AG20443 (cell line): ENCODE data around the gene PBXIP1.

Experiments used
- DNase-seq: peaks from one replicate; pipeline ENCODE4 v3.0.0; 2012; ENCODE audit warnings: low spot score, mixed read lengths

Gene PBXIP1, protein sequence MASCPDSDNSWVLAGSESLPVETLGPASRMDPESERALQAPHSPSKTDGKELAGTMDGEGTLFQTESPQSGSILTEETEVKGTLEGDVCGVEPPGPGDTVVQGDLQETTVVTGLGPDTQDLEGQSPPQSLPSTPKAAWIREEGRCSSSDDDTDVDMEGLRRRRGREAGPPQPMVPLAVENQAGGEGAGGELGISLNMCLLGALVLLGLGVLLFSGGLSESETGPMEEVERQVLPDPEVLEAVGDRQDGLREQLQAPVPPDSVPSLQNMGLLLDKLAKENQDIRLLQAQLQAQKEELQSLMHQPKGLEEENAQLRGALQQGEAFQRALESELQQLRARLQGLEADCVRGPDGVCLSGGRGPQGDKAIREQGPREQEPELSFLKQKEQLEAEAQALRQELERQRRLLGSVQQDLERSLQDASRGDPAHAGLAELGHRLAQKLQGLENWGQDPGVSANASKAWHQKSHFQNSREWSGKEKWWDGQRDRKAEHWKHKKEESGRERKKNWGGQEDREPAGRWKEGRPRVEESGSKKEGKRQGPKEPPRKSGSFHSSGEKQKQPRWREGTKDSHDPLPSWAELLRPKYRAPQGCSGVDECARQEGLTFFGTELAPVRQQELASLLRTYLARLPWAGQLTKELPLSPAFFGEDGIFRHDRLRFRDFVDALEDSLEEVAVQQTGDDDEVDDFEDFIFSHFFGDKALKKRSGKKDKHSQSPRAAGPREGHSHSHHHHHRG

GRCh38 chr1:154955718-154956543 is at the start of gene PBXIP1:
TSS of gene PBXIP1 (minus strand) at chr1:154956099. CDS start at chr1:154953721, 2,378 bp downstream.
- peak; percentile 94 for DNase-seq

GRCh38 chr1:155005076-155006011 is 49.4 kb upstream of the PBXIP1 start:
- DNase-seq = peak; percentile 43

DNA sequence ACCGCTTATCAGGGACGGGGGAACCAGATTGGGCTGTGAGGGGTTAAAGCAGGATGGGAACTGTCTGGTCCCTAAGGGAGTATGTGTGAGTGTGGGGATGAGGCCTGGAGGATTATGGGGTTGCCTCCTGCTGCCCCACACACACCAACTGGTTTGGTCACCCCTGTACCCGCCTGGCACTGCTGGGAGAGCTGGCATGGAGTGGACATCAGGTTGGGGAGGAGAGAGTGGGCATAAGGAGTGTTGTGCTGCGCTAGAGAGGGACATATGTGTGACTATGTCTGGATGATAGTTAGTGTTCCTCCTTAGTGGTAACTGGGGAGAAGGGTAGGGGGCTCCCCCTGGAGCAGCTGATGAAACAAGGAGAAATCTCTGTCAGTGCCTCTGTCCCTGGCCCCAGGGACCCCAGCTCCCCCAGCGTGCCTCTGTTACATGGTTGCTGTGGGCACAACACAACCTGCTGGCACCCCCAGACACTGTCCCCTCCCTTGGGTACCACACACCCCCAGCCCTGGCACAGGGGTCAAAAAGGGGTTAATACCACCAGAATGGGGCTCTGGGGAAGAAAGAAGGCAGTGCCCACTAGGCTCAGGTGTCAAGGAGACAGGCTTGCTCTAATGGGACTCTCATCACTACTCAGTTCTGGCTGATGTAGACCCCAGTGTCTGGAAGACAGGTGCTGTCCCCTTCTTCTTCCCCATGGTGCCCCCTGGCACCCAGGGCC is 48.6 kb upstream of the PBXIP1 start:
- DNase-seq = no peak

DNA sequence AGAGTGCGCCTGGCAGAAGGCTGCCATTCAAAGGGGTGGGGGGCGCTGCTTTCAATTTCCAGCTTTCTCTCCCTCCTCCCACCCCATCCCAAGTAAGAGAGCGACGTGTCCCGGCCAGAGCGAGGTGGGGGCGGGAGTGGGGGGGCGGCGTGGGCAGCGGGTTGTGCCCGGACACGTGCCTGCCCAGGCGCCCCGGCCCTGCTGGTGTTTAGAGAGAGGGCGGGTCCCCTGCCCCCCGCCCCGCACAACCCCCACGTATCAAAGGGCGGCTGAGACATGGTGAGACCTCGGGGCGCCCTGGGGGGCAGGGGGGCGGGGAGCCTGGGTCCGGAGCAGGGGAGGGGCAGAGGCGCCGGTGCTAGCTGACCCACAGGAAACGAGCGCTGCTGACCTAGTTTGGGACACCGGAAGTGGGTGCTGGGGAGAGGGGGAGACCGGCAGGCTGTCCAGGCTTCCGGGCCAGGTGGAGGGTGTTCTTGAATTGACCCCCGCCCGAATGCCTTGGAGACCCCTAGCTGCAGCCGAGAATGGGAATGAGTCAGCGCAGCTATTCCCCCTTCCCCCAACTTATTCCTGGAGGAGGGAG is 48.0 kb upstream of the PBXIP1 start:
- peak; percentile 49 for DNase-seq

DNA sequence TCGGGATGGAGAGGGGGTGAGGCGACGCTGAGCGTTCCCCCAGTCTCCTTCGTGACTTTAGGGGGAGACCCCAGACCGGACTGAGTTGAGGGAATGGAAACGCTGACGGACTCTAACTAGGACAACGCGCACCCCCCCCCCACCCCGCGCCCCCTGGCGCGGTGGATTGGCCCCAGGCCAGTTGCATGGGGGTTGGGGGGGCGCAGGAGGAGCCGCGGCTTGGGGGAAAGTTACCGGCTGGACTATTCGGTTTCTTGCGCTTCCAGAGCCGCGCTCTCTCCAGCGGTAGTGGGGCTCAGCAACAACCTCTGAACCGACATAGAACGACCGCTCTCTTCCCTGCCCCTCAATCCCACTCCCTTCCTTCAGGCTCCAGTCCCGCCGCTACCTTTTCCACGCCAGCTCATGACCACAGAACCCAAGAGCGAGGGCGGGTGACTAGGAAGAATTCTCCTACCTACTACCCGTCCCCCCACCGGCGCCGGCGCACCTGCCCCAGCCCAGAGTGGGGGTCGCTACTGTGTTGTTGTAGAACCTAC is 47.4 kb upstream of the PBXIP1 start:
- DNase-seq = no peak

DNA sequence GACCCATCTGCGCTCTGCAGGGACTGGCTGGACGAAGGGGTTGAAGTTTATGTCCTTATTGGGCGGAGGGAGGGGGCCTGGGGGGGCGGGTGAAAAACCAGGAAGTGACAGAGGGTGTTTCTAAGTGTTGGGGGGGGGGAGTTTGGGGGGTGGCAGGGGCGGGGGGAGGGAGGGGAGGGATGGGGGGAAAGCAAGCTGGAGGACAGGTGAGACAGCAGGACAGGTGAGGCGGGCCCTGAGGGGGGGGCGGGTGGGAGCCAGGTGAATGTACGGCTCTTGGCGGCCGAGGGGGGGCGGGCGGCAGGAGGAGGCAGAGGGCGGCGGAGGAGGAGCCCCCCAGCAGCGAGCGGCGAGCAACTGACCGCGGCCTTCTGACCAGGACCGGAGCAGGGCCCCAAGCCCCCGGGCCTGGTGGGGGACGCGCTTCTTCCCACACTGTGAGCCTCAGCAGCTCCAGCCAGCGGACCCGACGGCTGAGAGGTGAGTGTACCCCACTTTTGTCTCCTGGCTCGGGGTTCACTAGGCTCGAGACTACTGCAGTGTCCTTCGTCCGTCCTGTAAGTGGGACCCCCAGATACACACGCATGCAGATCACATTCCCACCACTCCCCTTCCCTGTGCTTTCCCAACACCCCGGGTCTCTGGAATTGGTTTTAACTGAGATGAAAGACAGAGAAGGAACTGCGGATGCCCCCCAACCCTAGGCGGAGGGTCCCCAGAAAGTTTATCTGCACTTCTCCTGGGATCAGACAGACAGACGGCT is 46.7 kb upstream of the PBXIP1 start, which contains the start of gene ZBTB7B:
Gene ZBTB7B (plus strand): TSS at position 339 of the 763 bp plus-strand sequence. CDS start 11,859 bp downstream, outside the sequence.
- DNase-seq = peak; percentile 65

- peak; percentile 98 for DNase-seq
Measured at GRCh38 chr1:155001675-155002463, 46.0 kb upstream of the PBXIP1 start.

- no peak for DNase-seq
Measured at GRCh38 chr1:155001425-155001674, 45.5 kb upstream of the PBXIP1 start.

- peak; percentile 83 for DNase-seq
Measured at GRCh38 chr1:155000726-155001424, 45.0 kb upstream of the PBXIP1 start.

DNA sequence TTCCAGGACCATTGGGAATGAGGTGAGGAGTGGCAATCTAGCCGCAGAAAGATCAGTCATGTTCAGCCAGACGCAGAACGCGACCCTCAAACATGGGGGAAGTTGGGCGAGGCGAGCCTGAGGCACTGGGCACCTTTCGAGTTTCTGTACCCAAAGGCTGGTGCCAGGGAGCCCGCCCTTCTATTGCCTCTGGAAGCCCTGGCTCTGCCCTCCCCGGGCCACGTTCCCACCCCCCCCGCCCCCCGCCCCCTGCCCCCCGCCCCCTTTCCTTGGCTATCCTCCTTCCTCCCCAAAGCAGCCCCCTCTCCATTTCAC is 44.5 kb upstream of the PBXIP1 start:
- no peak for DNase-seq

DNA sequence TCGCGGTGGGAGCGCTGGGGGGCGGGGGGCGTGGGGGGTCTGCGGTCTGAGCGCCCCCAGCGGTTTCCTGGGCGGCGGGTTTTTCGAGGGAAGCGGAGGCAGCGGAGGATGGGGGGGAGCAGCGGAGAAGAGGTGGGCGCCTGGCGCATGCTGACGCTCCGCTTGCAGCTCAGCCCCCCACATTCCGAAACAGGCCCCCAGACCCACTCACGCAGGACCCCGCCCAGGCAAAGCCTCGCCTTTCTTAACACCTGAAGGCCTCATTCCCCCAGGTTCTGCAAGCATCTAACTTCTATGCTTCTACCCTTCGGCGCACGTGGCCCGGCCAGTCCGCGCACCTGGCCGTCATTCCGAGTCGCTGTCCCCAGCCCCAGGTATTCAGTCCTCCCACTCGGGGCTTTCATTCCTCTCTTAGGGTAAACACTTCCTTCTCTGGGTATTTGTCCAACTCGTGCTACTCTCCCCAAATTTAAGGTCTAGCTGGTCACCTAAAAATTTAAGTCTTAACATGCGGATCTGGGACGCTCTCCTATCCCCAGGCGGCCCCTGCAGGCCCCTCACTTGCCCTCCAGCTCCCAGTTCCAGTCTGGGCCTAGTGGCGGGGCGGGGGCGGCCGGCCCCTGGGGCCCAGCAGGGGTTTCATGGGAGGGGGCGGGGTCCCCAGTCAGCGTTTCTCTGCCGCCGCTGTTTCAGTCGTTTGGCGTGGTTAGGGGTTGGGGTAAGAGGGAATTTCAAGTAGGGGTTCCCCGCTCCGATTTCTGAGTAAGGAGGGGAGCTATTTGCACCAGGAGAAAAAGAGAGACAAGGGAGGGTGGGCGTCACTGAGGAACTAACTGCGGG is 43.9 kb upstream of the PBXIP1 start:
- no peak for DNase-seq

DNA sequence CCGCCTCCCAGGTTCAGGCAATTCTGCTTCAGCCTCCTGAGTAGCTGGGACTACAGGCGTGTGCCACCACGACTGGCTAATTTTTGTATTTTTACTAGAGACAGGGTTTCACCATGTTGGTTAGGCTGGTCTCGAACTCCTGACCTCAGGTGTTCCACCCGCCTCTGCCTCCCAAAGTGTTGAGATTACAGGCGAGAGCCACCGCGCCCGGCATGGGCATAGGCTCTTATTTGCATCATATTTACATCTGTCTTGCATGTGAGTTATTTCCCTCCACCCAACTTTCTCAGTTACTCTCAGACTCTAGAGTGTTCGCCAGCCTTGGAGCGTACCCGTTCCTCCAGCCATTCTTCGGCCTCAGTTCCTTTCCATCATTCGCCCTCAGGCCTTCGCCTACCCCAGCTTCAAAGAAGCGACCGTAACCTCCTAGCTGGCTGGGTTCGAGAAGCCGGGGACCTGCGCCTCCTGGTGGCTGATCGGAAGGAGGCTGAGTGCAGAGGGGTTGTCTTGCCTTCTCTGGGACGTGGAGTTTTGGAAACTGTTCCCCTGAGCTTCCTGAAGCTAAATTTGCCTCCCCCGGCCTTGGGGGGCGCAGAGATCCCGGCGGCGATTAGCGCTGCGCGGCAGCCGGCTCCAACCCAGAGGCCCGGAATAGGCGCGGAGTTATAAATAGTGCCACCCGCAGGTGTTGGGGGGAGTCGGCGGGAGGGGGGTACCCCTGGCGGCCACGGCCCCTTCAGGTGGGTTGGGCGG is 43.1 kb upstream of the PBXIP1 start:
- peak; percentile 79 for DNase-seq

- DNase-seq = no peak
Measured at GRCh38 chr1:154998201-154998780, 42.4 kb upstream of the PBXIP1 start.

DNA sequence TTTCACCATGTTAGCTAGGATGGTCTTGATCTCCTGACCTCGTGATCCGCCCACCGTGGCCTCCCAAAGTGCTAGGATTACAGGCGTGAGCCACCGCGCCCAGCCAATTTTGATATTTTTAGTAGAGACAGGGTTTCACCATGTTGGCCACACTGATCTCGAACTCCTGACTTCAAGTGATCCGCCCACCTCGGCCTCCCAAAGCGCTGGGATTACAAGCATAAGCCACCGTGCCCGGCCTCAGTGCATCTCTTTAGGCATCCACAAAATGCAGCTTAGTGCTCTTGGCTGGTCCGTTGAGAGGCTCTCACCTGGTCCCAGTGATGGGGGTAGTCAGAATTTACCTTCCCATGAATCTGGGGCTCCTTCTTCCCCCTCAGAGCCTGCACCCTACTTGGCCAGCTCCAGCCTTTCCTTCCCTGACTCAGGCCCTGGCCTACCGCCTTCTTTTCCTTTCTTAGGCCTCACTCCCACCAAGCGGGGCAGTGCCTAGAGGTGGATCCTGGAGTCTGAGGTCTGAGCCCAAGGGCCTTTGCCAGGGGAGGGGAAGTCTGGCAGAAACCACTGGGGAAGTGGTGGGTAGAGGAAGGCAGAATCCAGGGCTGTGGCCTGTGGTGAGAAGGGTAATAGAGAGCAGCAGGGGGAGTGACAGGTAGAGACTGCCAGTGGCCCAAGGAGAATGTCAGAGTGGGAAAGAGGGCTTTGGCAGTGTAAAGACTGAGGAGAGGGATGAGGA is 41.2 kb upstream of the PBXIP1 start:
- no peak for DNase-seq

- peak; percentile 80 for DNase-seq
Measured at GRCh38 chr1:154995301-154995983, 39.5 kb upstream of the PBXIP1 start.
